ENCODE data around the gene PDLIM3. TPM values are rescaled to one million over a fixed set of nuclear protein-coding genes. Genes with fewer than 3 reads are reported as not detected.

The PDLIM3 gene
- total and polyA plus RNA-seq, 8 donors, result 12.9 to 43.1 (median 14.9) TPM

DNA sequence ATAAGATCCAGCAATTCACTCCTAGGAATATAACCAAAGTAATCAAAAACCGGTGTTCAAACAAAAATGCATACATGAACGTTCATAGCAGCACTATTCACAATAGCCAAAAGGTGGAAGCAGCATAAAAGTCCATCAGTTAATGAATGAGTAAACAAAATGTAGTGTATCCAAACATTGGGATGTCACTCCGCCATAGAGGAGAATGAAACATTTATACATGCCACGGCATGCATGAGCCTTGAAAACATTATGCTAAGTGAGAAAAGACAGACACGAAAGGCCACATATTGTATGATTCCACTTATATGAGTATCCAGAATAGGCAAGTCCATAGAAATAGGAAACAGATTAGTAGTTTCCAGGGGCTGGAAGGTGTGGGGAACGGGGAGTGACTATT lies 11.0 kb upstream of the PDLIM3 start:
- intact Hi-C loops (cut with DNase I), result no loop called here

DNA sequence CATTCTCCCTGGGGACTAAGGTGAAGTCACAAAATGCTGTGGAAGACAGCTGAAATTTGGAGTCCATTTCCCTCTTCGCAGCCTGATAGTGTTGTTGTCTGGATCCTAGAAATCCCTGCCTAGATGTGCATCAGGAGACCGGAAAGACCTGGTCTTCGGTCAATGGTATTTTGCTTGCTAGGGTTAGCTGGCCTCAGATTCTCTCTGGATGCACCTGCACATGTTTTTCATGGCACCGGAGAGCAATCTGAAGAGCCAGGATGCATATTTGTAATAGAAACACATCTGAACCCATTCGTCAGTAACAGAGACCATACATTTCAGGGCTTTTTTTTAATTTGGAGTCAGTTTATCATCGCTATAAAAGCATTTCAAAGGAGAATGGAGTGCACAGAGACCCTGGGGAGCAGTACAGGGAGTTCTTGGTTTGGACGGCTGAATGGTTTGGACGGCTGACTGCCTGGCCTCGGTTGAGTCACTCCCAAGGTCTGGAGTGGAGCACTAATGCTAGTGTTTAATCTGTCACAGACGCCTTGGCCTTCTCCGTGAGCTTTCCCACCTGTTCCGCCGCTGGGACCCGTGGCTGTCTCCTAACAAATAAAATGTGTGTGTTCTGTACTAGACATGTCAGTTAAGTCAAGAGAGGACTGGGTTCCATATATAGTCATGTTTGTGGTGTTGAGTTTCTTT lies 7.5 kb upstream of the PDLIM3 start:
- Histone ChIP-seq H3K36me3 (no peaks in the 10 kb centered on the region), H3K4me3 (no peak overlapping the region), H3K9me3 (no peaks in the 10 kb centered on the region), H3K27me3 (peaks cover 0 to 10% of the 10 kb centered on the region in 2 donors), H3K27ac (peak overlapping the region in 1 of 2 donors; percentile 1), H3K4me1 (peaks cover 5% of the 10 kb centered on the region in 2 donors)
- DNase-seq (peak in 2 of 4 donors; percentile 63 to 73), ATAC-seq (peak; percentile 75)
- no peak for TF ChIP-seq CTCF (IDR thresholded peaks at IDR 0.05)
- intact Hi-C loops (cut with DNase I), result no loop called here

More for the DNA sequence above, 11.0 kb upstream of the PDLIM3 start:
- no peak overlapping the region for H3K4me3 ChIP-seq
- ATAC-seq (no peak), DNase-seq (no peak)
- no peaks in the 10 kb centered on the region for H3K9me3 ChIP-seq
- no peaks in the 10 kb centered on the region for H3K27me3 ChIP-seq
- H3K4me1 ChIP-seq, result no peaks in the 10 kb centered on the region
- no peaks in the 10 kb centered on the region for H3K36me3 ChIP-seq
- no peak overlapping the region for H3K27ac ChIP-seq
- no peak for TF ChIP-seq CTCF (IDR thresholded peaks at IDR 0.05)

DNA sequence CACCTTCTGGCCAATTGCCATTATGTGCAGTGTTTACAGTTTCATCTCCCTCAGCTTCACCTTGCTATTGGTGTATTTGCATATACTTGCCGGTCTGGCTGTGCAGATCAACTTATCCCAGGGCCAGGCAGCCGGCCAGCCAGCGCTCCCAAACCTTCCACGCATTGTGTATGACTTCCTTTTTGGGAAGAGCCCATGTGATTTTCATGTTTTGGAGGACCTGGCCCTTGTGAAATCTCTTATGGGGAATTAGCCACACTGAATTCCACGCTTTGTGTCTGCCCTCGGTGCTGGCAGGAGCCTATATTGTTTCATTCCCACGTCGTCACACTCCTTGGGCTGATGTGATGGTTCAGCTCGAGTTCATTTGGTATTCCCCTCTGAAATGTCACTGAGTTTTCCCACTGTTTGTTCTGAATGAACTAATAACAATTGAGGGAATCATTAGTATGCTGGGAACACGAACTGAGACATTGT lies 6.0 kb upstream of the PDLIM3 start:
- Histone ChIP-seq H3K4me1 (peaks cover 5% of the 10 kb centered on the region in 2 donors), H3K27ac (peak overlapping the region in 1 of 2 donors; percentile 43), H3K4me3 (no peak overlapping the region), H3K36me3 (no peaks in the 10 kb centered on the region), H3K27me3 (peaks cover 0 to 18% of the 10 kb centered on the region in 2 donors), H3K9me3 (no peaks in the 10 kb centered on the region)
- no peak for TF ChIP-seq CTCF (IDR thresholded peaks at IDR 0.05)
- ATAC-seq (peak; percentile 62), DNase-seq (peak in 2 of 4 donors; percentile 42 to 71)
- intact Hi-C loops (cut with DNase I), result no loop called here

DNA sequence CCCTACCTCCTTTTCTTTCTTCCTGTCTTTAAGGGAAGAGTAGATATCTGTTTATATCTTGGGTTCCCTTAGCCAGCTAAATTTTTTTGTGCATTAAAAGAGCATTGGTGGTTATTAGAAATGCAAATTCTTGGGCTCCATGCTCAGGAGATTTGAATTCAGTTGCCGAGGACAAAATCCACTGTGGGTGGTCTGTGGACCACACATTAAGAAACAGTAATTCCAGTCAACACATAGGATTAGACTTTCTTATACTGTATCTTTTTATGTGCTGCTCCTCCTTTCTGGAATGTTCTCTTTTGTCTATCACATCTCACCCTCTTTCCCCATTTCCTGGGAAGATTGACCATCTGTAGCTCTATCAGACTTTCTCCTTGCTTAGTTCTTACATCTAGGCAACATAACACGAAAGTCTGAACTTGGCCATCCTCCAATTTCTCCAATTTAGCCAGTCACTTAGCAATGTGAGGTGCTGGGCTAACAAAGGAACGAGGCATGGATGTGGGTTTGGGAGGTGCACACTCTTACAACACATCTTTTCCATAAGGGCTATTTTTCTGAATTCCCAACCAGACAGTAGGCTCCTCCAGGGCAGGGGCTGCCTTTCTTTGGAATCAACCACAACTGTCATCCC lies 5.3 kb upstream of the PDLIM3 start:
- DNase-seq (no peak), ATAC-seq (no peak)
- Histone ChIP-seq H3K36me3 (no peaks in the 10 kb centered on the region), H3K27ac (peak overlapping the region in 1 of 2 donors; percentile 43), H3K27me3 (peaks cover 0 to 25% of the 10 kb centered on the region in 2 donors), H3K4me1 (peaks cover 7 to 12% of the 10 kb centered on the region in 2 donors), H3K9me3 (no peaks in the 10 kb centered on the region), H3K4me3 (no peak overlapping the region)
- no peak for TF ChIP-seq CTCF (IDR thresholded peaks at IDR 0.05)
- intact Hi-C loops (cut with DNase I), result no loop called here

- no peaks in the 10 kb centered on the region for H3K36me3 ChIP-seq
- H3K9me3 ChIP-seq, result no peaks in the 10 kb centered on the region
- no peak overlapping the region for H3K4me3 ChIP-seq
- peaks cover 0 to 30% of the 10 kb centered on the region in 2 donors for H3K27me3 ChIP-seq
- H3K4me1 ChIP-seq, result peaks cover 7 to 13% of the 10 kb centered on the region in 2 donors
- intact Hi-C loops (cut with DNase I), result no loop called here
- no peak for TF ChIP-seq CTCF (IDR thresholded peaks at IDR 0.05)
- DNase-seq, result no peak
- H3K27ac ChIP-seq, result no peak overlapping the region
- ATAC-seq, result no peak
Observed at GRCh38 chr4:185540040-185540439, 4.7 kb upstream of the PDLIM3 start.

Measured in left lung (tissue), 10 donors.